M059J (cell line): ENCODE data around the gene ZNF598. TPM values are rescaled to one million over a fixed set of nuclear protein-coding genes. Genes with fewer than 3 reads are reported as not detected.
"Not testable (repeated sequence)": the region's sequence is repeated elsewhere in the genome, so short reads cannot be mapped to it uniquely, and the experiment has no call there.

Experiments used
- DNase-seq: peaks from one replicate; pipeline ENCODE4 v3.0.0-alpha.2; 2012; ENCODE audit warnings: low read depth
- total RNA-seq: library from RNA; depleted of rRNA; stranded (reverse); fragments of >200 nt; shearing (Covaris generic); gene quantifications from 2 replicates; pipeline ENCODE4 v1.2.3, GENCODE V29; 2014; rRNA removed

The ZNF598 gene
- total RNA-seq, 1 experiment from 2014 or later: 21.3 TPM

DNA sequence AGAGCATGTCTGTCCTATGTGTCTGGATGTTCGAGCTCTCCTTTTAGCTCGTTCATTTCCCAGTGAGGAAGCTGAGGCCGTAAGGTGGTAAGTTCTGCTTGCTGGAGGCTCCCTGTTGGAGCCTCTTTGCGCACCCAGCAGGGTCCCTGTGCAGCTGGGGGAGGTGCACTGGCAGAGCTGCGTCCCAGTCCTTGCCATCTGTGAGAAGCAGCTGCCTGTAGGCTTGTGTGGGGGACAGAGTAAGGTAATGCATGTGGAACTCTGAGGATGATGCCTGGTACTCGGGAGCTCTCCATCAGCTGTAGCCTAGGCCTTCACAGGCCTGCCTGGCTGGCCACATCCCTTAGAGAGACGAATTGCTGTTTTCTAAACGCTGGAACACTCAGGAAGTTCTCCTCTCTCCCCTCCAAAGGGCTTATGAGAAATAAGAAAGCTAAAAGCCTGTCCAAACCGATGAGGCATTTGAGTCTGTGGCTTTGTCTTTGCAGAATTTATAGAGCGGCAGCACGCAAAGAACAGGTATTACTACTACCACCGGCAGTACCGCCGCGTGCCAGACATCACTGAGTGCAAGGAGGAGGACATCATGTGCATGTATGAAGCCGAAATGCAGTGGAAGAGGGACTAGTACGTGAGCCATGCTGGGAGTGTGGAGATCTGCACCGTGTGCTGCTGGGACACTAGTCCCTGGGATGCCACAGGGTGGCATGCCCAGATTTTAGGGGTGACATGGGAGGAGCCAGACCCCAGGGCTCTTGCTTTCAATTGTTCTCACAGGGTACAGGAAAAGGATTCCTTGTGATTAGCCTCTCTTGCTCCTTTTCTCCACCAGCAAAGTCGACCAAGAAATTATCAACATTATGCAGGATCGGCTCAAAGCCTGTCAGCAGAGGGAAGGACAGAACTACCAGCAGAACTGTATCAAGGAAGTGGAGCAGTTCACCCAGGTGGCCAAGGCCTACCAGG lies 48.7 kb downstream of the ZNF598 start:
- DNase-seq: peak; percentile 48

DNA sequence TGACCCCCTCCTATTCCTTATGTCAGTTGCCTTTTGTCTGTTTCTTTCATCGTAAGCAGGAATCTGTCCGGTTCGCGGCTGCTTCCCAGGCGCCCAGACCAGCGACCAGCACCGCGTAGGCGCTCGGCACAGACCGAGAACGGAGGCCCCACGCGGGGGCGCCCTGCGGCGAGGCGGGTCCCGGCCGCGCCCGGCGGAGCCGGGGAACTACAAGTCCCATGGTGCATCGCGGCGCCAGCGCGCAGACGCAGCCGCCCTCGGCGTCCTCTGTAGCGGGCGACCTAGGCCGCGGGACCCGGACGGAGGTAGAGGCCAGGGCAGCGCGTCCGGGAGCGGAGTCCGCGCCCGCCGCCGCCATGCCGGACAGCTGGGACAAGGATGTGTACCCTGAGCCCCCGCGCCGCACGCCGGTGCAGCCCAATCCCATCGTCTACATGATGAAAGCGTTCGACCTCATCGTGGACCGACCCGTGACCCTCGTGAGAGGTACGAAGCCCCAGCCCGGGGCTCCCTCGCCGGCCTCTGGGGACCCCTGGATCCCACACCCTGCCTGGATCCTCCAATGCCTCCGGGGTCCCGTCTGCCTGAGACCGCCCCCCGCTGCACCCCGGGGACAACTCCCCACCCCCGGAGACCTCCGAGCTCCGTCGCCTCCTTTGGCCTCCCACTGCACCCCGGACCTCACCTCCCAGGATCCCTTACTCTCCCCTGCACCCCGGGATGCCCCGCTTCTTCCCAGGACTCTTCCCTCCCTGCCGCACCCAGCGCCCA lies 50.2 kb downstream of the ZNF598 start, which contains the start of gene NDUFB10:
NDUFB10 (plus strand) TSS at position 270 of the 771 bp plus-strand sequence; CDS start at position 357, 87 bp downstream.
- DNase-seq: peak; percentile 83

DNA sequence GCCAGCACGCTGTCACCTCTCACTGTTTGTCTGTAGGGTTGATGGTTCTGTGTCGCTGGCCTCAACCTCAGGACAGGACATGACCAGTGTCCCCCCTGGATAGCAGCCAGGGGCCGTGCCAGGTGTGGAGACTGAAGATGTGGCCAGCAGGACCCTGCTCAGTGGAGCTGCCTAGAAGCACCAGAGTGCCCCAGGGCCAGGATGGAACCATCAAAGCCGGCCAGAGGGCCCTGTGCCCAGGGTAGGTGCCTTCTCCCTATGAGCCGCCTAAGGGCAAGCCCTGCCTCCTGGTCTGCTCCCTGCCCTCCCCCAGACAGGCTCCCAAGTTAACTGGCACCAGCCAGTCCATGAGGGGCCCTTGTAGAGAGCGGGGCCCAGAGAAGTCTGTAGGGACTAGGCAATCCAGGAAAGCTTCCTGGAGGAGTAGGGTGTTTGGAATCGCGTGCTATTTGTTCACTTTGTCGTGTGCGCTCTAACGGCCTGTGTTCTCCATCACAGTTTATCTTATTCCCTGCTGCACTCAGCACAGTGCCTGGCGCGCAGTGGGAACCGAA lies 50.8 kb downstream of the ZNF598 start:
- no peak for DNase-seq

DNA sequence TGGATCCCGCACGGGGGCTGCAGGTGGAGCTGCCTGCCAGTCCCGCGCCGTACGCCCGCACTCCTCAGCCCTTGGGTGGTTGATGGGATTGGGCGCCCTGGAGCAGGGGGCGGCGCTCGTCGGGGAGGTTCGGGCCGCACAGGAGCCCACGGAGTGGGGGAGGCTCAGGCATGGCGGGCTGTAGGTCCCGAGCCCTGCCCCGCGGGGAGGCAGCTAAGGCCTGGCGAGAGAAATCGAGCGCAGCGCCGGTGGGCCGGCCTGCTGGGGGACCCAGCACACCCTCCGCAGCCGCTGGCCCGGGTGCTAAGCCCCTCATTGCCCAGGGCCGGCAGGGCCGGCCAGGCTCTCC lies 51.5 kb downstream of the ZNF598 start:
- not testable (repeated sequence) for DNase-seq

DNA sequence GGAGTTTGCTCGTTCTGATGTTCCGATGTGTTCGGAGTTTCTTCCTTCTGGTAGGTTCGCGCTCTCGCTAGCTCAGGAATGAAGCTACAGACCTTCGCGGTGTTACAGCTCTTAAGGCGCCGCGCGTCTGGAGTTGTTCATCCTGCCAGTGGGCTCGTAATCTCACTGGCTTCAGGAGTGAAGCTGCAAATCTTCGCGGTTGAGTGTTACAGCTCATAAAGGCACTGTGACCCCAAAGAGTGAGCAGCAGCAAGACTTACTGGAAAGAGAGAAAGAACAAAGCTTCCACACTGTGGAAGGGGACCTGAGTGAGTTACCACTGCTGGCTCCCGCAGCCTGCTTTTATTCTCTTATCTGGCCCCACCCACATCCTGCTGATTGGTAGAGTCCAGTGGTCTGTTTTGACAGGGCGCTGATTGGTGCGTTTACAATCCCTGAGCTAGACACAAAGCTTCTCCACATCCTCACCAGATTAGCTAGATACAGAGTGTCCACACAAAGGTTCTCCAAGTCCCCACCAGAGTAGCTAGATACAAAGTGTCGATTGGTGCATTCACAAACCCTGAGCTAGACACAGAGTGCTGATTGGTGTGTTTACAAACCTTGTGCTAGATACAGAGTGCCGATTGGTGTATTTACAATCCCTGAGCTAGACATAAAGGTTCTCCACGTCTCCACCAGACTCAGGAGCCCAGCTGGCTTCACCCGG lies 52.0 kb downstream of the ZNF598 start:
- DNase-seq: not testable (repeated sequence)

DNA sequence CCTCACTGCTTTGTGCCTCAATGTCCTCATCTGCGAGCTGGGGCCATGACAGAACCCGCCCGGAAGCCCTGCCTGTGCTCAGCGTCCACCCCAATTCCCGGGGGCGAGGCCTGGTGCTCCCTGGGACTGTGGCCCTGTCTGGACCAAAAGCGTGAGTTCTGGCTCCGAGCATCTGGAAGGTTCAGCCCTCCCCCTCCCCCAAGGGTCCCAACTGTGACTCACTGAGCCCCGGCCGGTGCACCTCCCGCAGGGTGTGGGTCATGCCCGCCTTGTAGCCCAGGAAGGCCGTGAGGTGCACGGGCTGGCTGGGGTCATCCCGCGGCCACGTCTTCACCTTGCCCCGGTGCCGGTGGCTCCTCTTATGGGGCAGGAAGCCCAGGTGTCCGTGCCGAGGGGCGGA lies 55.9 kb downstream of the ZNF598 start:
- DNase-seq: no peak

DNA sequence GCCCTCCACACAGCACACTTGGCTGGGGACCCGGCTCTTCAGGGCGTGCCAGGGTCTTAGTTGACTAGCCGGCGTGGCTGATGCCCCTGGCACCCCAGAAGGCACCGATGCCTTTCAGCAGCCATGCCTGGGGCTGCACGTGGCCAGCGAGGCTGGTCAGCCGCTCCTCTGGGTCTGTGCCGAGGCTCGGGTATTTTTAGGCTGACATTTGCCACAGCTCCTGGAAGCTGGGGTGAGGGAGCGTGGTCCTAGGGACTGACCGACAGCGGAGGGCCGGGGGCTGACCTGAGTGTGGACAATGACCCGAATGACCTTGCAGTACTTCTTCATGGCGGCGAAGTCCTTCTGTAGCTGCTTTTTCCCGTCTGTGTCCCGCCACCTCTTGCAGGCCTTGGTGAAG lies 59.1 kb downstream of the ZNF598 start:
- no peak for DNase-seq

DNA sequence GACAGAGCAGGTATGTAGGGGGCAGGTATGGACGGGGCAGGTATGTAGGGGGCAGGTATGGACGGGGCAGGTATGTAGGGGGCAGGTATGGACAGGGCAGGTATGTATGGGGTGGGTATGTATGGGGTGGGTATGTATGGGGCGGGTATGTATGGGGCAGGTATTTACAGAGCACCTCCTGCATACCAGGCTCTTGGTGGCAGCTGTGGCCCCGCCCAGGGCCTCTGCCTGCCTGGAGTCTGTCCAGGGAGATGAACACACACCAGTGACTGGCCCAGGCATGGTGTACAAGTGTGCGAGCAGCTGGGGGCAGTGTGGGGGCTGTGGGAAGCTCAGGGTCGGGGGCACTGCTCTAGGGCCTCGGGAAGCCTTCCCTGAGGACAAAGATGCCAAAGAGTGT lies 59.6 kb downstream of the ZNF598 start:
- DNase-seq: no peak

DNA sequence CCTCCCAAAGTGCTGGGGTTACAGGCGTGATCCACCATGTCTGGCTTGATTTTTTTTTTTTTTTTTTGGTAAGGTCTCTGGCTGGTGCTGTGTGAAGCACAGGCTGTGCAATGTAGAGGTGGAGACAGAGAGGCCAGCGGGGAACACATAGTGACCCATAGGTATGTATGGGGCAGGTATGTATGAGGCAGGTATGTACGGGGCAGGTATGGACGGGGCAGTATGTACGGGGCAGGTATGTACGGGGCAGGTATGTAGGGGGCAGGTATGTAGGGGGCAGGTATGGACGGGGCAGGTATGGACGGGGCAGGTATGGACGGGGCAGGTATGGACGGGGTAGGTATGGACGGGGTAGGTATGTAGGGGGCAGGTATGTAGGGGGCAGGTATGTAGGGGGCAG lies 60.1 kb downstream of the ZNF598 start:
- no peak for DNase-seq

Other genes starting within 250 kb of the ZNF598 start
- gene NME3, start 238.3 kb downstream of the ZNF598 start, total RNA-seq: not detected in 2 replicates
- 0.76 and 2.2 TPM in 2 replicates for gene EME2, start 237.0 kb downstream of the ZNF598 start, total RNA-seq
- gene MRPS34, start 236.7 kb downstream of the ZNF598 start, total RNA-seq: 115 and 133 TPM in 2 replicates
- gene SPSB3, start 227.2 kb downstream of the ZNF598 start, total RNA-seq: 25.9 and 29.8 TPM in 2 replicates
- gene NUBP2, start 226.9 kb downstream of the ZNF598 start, total RNA-seq: 53.7 and 86.4 TPM in 2 replicates
- gene IGFALS, start 216.1 kb downstream of the ZNF598 start, total RNA-seq: 0.07 TPM in 1 of 2 replicates, not detected in the other
- gene HAGH, start 183.0 kb downstream of the ZNF598 start, total RNA-seq: 75.7 and 92.6 TPM in 2 replicates
- 53.8 and 64.0 TPM in 2 replicates for gene FAHD1, start 182.6 kb downstream of the ZNF598 start, total RNA-seq
- gene MEIOB, start 137.7 kb downstream of the ZNF598 start, total RNA-seq: 1.0 and 1.8 TPM in 2 replicates
- gene HS3ST6, start 91.4 kb downstream of the ZNF598 start, total RNA-seq: not detected in 2 replicates
- 16.2 and 27.8 TPM in 2 replicates for gene MSRB1, start 66.6 kb downstream of the ZNF598 start, total RNA-seq
- 0.52 TPM in 1 of 2 replicates, not detected in the other for gene RPL3L, start 55.1 kb downstream of the ZNF598 start, total RNA-seq
- 287 and 304 TPM in 2 replicates for gene NDUFB10, start 50.3 kb downstream of the ZNF598 start, total RNA-seq
- 1,628 and 1,651 TPM in 2 replicates for gene RPS2, start 45.0 kb downstream of the ZNF598 start, total RNA-seq
- not detected in 2 replicates for gene RNF151, start 43.0 kb downstream of the ZNF598 start, total RNA-seq
- gene TBL3, start 37.8 kb downstream of the ZNF598 start, total RNA-seq: 42.2 and 76.8 TPM in 2 replicates
- gene NOXO1, start 28.4 kb downstream of the ZNF598 start, total RNA-seq: not detected in 2 replicates
- 11.7 and 21.0 TPM in 2 replicates for gene GFER, start 25.6 kb downstream of the ZNF598 start, total RNA-seq
- gene SYNGR3, start 19.9 kb downstream of the ZNF598 start, total RNA-seq: 3.4 and 7.1 TPM in 2 replicates
- 0.12 TPM in 1 of 2 replicates, not detected in the other for gene NPW, start 10.0 kb upstream of the ZNF598 start, total RNA-seq
- gene NHERF2, start 17.1 kb upstream of the ZNF598 start, total RNA-seq: 143 and 175 TPM in 2 replicates
- gene NTHL1, start 38.0 kb upstream of the ZNF598 start, total RNA-seq: 22.7 and 35.6 TPM in 2 replicates
- 29.7 and 31.2 TPM in 2 replicates for gene TSC2, start 38.2 kb upstream of the ZNF598 start, total RNA-seq
- gene PKD1, start 126.1 kb upstream of the ZNF598 start, total RNA-seq: 12.9 and 56.0 TPM in 2 replicates
- gene RAB26, start 138.8 kb upstream of the ZNF598 start, total RNA-seq: 2.1 and 3.8 TPM in 2 replicates
- 69.0 and 92.8 TPM in 2 replicates for gene TRAF7, start 146.0 kb upstream of the ZNF598 start, total RNA-seq
- not detected in 2 replicates for gene CASKIN1, start 186.8 kb upstream of the ZNF598 start, total RNA-seq
- 18.9 and 26.5 TPM in 2 replicates for gene MLST8, start 195.6 kb upstream of the ZNF598 start, total RNA-seq
- 0.10 and 0.89 TPM in 2 replicates for gene BRICD5, start 201.0 kb upstream of the ZNF598 start, total RNA-seq
- 23.9 and 32.7 TPM in 2 replicates for gene PGP, start 205.0 kb upstream of the ZNF598 start, total RNA-seq
- 9.6 and 20.1 TPM in 2 replicates for gene E4F1, start 213.8 kb upstream of the ZNF598 start, total RNA-seq
- 0.64 TPM in 1 of 2 replicates, not detected in the other for gene DNASE1L2, start 226.6 kb upstream of the ZNF598 start, total RNA-seq
- 37.3 and 75.1 TPM in 2 replicates for gene ECI1, start 241.8 kb upstream of the ZNF598 start, total RNA-seq